ENCODE data around the gene FAM20C. TPM values are rescaled to one million over a fixed set of nuclear protein-coding genes. Genes with fewer than 3 reads are reported as not detected.

The FAM20C gene
- total and polyA plus RNA-seq, 7 donors = 15.6 to 47.6 (median 28.1) TPM

DNA sequence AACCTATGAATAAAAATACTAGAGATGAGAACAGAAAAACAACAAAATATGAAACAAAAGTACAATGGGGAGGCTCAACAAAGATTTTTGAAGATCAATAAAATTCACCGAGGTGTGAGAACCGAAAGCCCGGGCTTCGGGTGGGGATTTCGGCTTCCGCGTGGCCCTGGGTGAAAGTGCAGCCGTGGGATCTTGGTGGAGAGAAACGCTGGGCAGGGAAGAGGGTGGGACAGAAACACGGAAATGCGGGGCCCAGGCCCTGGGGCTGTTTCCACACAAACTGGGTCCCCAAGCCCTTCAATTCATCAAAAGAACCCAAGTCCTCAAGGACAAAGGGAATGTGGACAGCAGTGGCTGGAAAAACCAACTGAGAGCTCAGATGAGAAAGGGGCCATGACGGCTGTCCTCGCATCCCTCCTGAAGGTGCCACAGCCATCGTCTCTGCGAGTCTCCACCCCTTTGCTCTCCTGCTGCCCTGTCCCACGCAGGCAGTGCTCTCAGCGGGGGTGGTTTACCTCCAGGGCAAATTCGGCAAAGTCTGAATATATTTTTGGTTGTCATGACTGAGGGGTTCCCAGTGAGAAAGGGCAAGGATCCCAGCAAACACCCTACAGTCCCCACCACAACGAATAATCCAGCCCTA lies 117.3 kb downstream of the FAM20C start:
- DNase-seq (no peak), ATAC-seq (no peak)
- Histone ChIP-seq H3K27me3 (ENCODE audit: insufficient read depth in 3 of 3, low read length in 2 of 3) (peaks cover 0 to 46% (median 5%) of the 10 kb centered on the region in 3 donors), H3K9me3 (peaks cover 8% of the 10 kb centered on the region), H3K36me3 (ENCODE audit: insufficient read depth in 1 of 2, low read depth in 1 of 2) (no peaks in the 10 kb centered on the region), H3K4me1 (no peaks in the 10 kb centered on the region), H3K27ac (no peak overlapping the region), H3K4me3 (no peak overlapping the region)
- TF ChIP-seq, protein P1, sequence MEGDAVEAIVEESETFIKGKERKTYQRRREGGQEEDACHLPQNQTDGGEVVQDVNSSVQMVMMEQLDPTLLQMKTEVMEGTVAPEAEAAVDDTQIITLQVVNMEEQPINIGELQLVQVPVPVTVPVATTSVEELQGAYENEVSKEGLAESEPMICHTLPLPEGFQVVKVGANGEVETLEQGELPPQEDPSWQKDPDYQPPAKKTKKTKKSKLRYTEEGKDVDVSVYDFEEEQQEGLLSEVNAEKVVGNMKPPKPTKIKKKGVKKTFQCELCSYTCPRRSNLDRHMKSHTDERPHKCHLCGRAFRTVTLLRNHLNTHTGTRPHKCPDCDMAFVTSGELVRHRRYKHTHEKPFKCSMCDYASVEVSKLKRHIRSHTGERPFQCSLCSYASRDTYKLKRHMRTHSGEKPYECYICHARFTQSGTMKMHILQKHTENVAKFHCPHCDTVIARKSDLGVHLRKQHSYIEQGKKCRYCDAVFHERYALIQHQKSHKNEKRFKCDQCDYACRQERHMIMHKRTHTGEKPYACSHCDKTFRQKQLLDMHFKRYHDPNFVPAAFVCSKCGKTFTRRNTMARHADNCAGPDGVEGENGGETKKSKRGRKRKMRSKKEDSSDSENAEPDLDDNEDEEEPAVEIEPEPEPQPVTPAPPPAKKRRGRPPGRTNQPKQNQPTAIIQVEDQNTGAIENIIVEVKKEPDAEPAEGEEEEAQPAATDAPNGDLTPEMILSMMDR (IDR thresholded peaks at IDR 0.05) = no peak
- 90 to 92% (median 90%) methylated on average over 19 of the region's 19 CpGs for WGBS, 3 donors
- intact Hi-C loops (cut with DNase I) = loop anchor here in 1 of 2 donors (10.0 kb wide), 1 partner anchor 55 kb away; no protein-coding TSS in a partner anchor

Other genes starting within 250 kb of the FAM20C start
- gene FOXL3, start 97.6 kb downstream of the FAM20C start, total RNA-seq = not detected
- not detected for gene FOXL3, start 97.6 kb downstream of the FAM20C start, polyA plus RNA-seq

Data from psoas muscle (tissue), 8 donors.